NB4 (cell line): ENCODE measurements around the gene C17orf113.

ENCODE experiments used
- POLR2A ChIP-seq: IDR thresholded peaks from 2 replicates; pipeline ENCODE4 v1.6.1; 2011; ENCODE audit warnings: mild to moderate bottlenecking; ENCODE audit not compliant: insufficient read length; ENCODE audit errors: extremely low read depth
- TF ChIP-seq, protein P1 (sequence below): IDR thresholded peaks from one replicate; pipeline ENCODE4 v1.5.1; 2012; ENCODE audit warnings: low read depth, low read length

DNA sequence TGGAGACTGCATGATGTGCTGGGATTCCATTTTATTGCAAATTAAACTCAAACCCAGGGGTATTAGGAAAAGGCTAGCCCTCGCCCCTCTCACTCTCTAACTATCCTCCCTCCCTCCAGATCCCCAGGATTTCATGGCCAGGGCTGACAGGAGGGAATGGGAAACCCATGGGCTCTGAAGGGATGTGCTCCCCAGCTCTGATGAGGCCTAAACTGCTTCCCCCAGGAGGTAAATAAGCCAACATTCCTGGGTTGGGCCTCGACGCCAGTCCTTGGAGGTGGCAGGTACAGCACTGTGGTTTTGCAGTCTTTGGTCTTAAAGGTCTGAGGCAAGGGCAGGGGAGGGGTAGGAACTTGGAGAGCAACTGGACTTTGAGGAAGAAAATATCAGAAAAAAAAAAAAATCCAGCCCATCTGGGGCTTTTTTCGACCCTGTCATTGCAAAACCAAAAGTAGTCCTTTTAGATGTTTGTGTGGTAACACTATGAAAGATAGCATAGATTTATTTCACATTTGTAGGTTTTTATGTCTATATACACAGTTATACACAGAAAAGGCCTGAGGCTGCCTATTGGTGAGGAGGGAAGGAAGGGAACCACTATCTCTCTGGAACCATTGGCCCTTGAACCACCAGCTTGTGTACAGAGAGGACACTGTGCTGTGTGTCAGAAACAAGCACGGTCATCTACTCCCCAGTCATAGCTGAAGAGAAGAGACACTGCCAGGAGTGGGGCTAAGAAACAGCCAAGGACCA is 12.0 kb downstream of the C17orf113 start:
- TF ChIP-seq, protein P1, sequence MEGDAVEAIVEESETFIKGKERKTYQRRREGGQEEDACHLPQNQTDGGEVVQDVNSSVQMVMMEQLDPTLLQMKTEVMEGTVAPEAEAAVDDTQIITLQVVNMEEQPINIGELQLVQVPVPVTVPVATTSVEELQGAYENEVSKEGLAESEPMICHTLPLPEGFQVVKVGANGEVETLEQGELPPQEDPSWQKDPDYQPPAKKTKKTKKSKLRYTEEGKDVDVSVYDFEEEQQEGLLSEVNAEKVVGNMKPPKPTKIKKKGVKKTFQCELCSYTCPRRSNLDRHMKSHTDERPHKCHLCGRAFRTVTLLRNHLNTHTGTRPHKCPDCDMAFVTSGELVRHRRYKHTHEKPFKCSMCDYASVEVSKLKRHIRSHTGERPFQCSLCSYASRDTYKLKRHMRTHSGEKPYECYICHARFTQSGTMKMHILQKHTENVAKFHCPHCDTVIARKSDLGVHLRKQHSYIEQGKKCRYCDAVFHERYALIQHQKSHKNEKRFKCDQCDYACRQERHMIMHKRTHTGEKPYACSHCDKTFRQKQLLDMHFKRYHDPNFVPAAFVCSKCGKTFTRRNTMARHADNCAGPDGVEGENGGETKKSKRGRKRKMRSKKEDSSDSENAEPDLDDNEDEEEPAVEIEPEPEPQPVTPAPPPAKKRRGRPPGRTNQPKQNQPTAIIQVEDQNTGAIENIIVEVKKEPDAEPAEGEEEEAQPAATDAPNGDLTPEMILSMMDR: no peak
- TF ChIP-seq POLR2A: no peak
